ENCODE data around the gene LPP.

- TF ChIP-seq CTCF (IDR thresholded peaks at IDR 0.05) = no peak
- TF ChIP-seq ZFX (IDR thresholded peaks at IDR 0.05; ENCODE audit: borderline replicate concordance) = no peak
Observed at GRCh38 chr3:188926741-188927511, 773.0 kb downstream of the LPP start.

Measured in 22Rv1 (cell line).